Prostate gland (tissue), 2 donors: ENCODE measurements around the gene ELK4.

Experiments used
- CTCF ChIP-seq, 4 experiments: fragments of 200-600 bp in 2 of 4; fragments of 450-650 bp in 2 of 4; sonication (generic) in 2 of 4; IDR thresholded peaks; 1 replicate in 3 of 4; 2 replicates in 1 of 4; pipeline ENCODE4 v1.5.1; 2016 to 2019; ENCODE audit warnings: antibody characterized with exemption in 4 of 4, mild to moderate bottlenecking in 2 of 4, moderate library complexity in 2 of 4
- POLR2AphosphoS5 ChIP-seq: sonication (generic); formaldehyde crosslinking; IDR thresholded peaks from one replicate; pipeline ENCODE4 v1.6.1; 2017; ENCODE audit warnings: antibody characterized with exemption

GRCh38 chr1:205660361-205660760 is 28.6 kb upstream of the ELK4 start:
- TF ChIP-seq CTCF (IDR thresholded peaks at IDR 0.05) (no peak), POLR2AphosphoS5 (no peak)
